ENCODE measurements around the gene ZNF254. TPM values are rescaled to one million over a fixed set of nuclear protein-coding genes. Genes with fewer than 3 reads are reported as not detected.

The ZNF254 gene
- total RNA-seq, 1 donor from 2014 or later: 14.9 TPM

DNA sequence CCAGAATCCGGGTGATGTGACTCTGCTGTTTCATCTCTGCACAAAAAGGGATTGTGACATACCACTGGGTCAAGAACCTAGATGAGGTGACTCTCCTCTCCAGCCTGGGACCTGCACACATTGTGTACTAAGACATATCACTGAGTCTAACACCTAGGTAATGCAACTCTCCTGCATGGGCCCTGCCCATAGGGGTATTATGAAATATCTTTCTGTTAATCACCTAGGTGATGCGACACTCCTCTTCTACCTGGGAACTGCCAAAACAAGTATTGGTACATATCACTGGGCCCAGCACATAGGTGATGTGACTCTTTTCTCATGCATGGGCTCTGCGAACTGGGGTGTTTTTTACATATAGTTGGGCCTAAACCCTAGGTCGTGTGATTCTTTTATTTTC, 35.5 kb upstream of the ZNF254 start:
- TF ChIP-seq, protein P1, sequence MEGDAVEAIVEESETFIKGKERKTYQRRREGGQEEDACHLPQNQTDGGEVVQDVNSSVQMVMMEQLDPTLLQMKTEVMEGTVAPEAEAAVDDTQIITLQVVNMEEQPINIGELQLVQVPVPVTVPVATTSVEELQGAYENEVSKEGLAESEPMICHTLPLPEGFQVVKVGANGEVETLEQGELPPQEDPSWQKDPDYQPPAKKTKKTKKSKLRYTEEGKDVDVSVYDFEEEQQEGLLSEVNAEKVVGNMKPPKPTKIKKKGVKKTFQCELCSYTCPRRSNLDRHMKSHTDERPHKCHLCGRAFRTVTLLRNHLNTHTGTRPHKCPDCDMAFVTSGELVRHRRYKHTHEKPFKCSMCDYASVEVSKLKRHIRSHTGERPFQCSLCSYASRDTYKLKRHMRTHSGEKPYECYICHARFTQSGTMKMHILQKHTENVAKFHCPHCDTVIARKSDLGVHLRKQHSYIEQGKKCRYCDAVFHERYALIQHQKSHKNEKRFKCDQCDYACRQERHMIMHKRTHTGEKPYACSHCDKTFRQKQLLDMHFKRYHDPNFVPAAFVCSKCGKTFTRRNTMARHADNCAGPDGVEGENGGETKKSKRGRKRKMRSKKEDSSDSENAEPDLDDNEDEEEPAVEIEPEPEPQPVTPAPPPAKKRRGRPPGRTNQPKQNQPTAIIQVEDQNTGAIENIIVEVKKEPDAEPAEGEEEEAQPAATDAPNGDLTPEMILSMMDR (IDR thresholded peaks at IDR 0.05; ENCODE audit: insufficient read depth, low read length, poor library complexity, severe bottlenecking): no peak
- H3K4me3 ChIP-seq (ENCODE audit: low read depth, low read length): no peak overlapping the region
- no peaks in the 10 kb centered on the region for H3K27me3 ChIP-seq (ENCODE audit: control insufficient read depth, insufficient read depth, low read length)
- DNase-seq (ENCODE audit: low read depth): no peak
- peaks cover 2% of the 10 kb centered on the region for H3K36me3 ChIP-seq (ENCODE audit: control insufficient read depth, insufficient read depth, low read length)

DNA sequence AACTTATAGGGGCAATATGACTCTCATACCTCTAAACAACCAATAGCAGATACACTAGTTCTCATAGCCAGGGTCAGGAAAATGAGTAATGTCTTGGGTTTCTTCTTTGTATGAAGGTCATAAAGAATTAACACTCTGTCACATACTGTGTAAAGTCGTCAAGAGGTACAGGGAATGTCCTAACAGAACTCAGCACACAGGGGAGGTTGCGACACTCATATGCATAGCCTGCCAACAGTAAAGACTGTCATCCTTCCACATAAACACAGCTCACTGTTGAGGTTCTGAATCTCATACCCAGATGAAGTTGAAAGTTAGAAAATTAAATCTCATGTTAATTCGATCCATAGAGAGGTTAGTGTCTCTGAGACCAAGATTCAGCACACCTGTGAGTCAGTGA, 34.2 kb upstream of the ZNF254 start:
- Histone ChIP-seq H3K27me3 (ENCODE audit: control insufficient read depth, insufficient read depth, low read length) (no peaks in the 10 kb centered on the region), H3K36me3 (ENCODE audit: control insufficient read depth, insufficient read depth, low read length) (peaks cover 2% of the 10 kb centered on the region), H3K4me3 (ENCODE audit: low read depth, low read length) (no peak overlapping the region)
- DNase-seq (ENCODE audit: low read depth): no peak
- TF ChIP-seq, protein P1 (IDR thresholded peaks at IDR 0.05; ENCODE audit: insufficient read depth, low read length, poor library complexity, severe bottlenecking): no peak

DNA sequence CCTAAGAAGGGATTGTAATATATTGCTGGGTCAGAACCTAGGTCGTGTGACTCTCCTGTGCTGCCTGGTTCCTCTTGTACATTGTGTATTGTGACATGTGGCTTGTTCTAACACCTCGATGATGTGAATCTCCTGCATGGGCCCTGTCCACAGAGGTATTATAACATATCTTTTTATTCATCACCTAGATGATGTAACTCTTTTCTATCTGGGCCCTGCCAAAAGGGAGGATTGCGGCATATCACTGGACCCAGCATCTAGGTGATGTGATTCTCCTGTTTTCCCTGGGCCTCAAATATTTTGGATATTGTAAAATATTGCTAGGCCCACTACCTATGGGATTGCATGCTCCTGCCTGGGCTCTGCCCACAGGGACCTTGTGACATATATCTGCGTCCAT, 33.4 kb upstream of the ZNF254 start:
- no peaks in the 10 kb centered on the region for H3K36me3 ChIP-seq (ENCODE audit: control insufficient read depth, insufficient read depth, low read length)
- TF ChIP-seq, protein P1 (IDR thresholded peaks at IDR 0.05; ENCODE audit: insufficient read depth, low read length, poor library complexity, severe bottlenecking): no peak
- no peak overlapping the region for H3K4me3 ChIP-seq (ENCODE audit: low read depth, low read length)
- H3K27me3 ChIP-seq (ENCODE audit: control insufficient read depth, insufficient read depth, low read length): no peaks in the 10 kb centered on the region
- DNase-seq (ENCODE audit: low read depth): no peak

DNA sequence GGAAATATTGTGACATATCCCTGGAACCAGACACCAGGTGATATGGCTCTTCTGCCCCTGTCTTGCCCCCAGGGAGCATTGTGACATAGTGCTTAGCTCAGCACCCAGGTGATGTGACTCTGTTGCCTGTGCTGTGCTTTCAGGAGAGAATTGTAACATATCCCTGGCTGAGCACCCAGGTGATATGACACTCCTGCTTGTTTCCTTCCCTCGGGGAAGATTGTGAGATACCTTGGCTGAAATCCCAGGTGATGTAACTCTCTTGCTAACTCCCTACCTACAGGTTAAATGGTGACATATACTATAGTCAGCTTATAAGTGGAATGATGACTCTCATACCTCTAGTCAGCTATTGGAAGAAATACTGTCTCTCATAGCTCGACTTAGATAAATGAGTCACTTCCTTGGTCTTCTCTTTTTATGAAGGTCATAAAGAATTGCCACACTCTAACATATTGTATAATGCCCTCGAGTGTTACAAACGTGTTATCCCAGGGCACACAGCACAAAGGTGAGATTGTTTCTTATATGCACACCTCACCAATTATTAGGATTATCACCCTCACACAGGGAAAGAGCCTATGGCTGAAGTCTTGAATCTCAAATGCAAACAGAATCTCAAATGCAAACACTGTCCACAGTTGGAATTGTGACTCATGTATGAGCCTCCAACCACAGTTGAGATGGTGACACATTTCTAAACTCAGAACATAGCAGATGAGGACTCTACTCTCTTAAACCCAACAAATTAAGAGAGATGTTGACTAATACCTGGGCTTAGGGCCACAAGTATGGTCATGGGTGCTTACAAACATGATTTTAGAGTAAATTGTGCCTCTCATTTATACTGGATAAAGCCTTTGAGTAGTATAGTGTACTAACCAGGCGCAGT, 32.7 kb upstream of the ZNF254 start:
- DNase-seq (ENCODE audit: low read depth): peak; percentile 38
- TF ChIP-seq, protein P1 (IDR thresholded peaks at IDR 0.05; ENCODE audit: insufficient read depth, low read length, poor library complexity, severe bottlenecking): no peak
- no peaks in the 10 kb centered on the region for H3K27me3 ChIP-seq (ENCODE audit: control insufficient read depth, insufficient read depth, low read length)
- H3K4me3 ChIP-seq (ENCODE audit: low read depth, low read length): no peak overlapping the region
- H3K36me3 ChIP-seq (ENCODE audit: control insufficient read depth, insufficient read depth, low read length): peaks cover 1% of the 10 kb centered on the region

- peaks cover 1% of the 10 kb centered on the region for H3K36me3 ChIP-seq (ENCODE audit: control insufficient read depth, insufficient read depth, low read length)
- no peaks in the 10 kb centered on the region for H3K27me3 ChIP-seq (ENCODE audit: control insufficient read depth, insufficient read depth, low read length)
- H3K4me3 ChIP-seq (ENCODE audit: low read depth, low read length): no peak overlapping the region
- TF ChIP-seq, protein P1 (IDR thresholded peaks at IDR 0.05; ENCODE audit: insufficient read depth, low read length, poor library complexity, severe bottlenecking): no peak
- DNase-seq (ENCODE audit: low read depth): no peak
These were observed 31.4 kb upstream of the ZNF254 start for GRCh38 chr19:24055548-24055947.

Measured in kidney epithelial cell (primary cell).